Thyroid gland (tissue), 4 donors: Measurements from ENCODE around the gene LRRC4C. TPM values are rescaled to one million over a fixed set of nuclear protein-coding genes. Genes with fewer than 3 reads are reported as not detected.

ENCODE experiments used
- DNase-seq, 2 donors: peaks; one replicate each; pipeline ENCODE4 v3.0.0-alpha.2; 2019
- H3K27ac ChIP-seq, 3 donors: fragments of 200-600 bp; sonication (generic); 1 replicate in 2 of 3; 2 replicates in 1 of 3; pipeline ENCODE4 v1.5.1; 2016 to 2019; ENCODE audit warnings: mild to moderate bottlenecking in 1 of 3, moderate library complexity in 1 of 3
- H3K27me3 ChIP-seq: fragments of 200-600 bp; sonication (generic); one replicate; pipeline ENCODE4 v1.5.1; 2019
- H3K36me3 ChIP-seq, 2 donors: fragments of 200-600 bp; sonication (generic); one replicate each; pipeline ENCODE4 v1.5.1; 2016 to 2019
- H3K4me1 ChIP-seq, 2 donors: fragments of 200-600 bp; sonication (generic); one replicate each; pipeline ENCODE4 v1.5.1; 2017 to 2019
- H3K4me3 ChIP-seq, 3 donors: fragments of 200-600 bp; sonication (generic); replicated peaks in 1 of 3; 1 replicate in 2 of 3; 2 replicates in 1 of 3; pipeline ENCODE4 v1.5.1; 2016; ENCODE audit warnings: mild to moderate bottlenecking in 1 of 3
- H3K9me3 ChIP-seq: fragments of 200-600 bp; sonication (generic); one replicate; pipeline ENCODE4 v1.5.1; 2017
- CTCF ChIP-seq, 6 experiments: fragments of 200-600 bp in 3 of 6; fragments of 450-650 bp in 3 of 6; sonication (generic) in 3 of 6; IDR thresholded peaks; one replicate each; pipeline ENCODE4 v1.5.1; 2016 to 2019; ENCODE audit warnings: antibody characterized with exemption in 6 of 6, mild to moderate bottlenecking in 2 of 6, inconsistent platforms in 1 of 6, moderate library complexity in 1 of 6
- POLR2A ChIP-seq, 2 donors: fragments of 450-650 bp; IDR thresholded peaks; one replicate each; pipeline ENCODE4 v1.6.1; 2017; ENCODE audit warnings: antibody characterized with exemption in 2 of 2, mild to moderate bottlenecking in 2 of 2, moderate library complexity in 1 of 2
- WGBS, 2 donors: methylation state at CpG; one replicate each; pipeline ENCODE4 v1.1.5; 2017; 5-methylcytosine and 5-hydroxymethylcytosine counted together
- intact Hi-C: fragments of 100-400 bp; cut with DNase I; formaldehyde crosslinking; loops from one replicate; pipeline ENCODE4 v1.15.1; 2023
- total RNA-seq, 4 donors: library from RNA; depleted of rRNA; stranded (reverse); fragments of >200 nt; gene quantifications; one replicate each; pipeline ENCODE4 v1.2.3, GENCODE V29; 2016

Gene LRRC4C
- total RNA-seq, 4 donors from 2014 or later = 4.6 to 13.9 (median 7.8) TPM

GRCh38 chr11:41118521-41118920, 340.9 kb downstream of the LRRC4C start:
- Histone ChIP-seq H3K4me1 (no peaks in the 10 kb centered on the region), H3K9me3 (no peaks in the 10 kb centered on the region), H3K4me3 (no peak overlapping the region), H3K27me3 (no peaks in the 10 kb centered on the region), H3K36me3 (no peaks in the 10 kb centered on the region), H3K27ac (no peak overlapping the region)
- DNase-seq = no peak
- intact Hi-C loops = no loop called here
- TF ChIP-seq CTCF (IDR thresholded peaks at IDR 0.05) (no peak), POLR2A (IDR thresholded peaks at IDR 0.05) (no peak)
- WGBS, 2 donors = 63 to 72% methylated on average over 2 of the region's 2 CpGs

GRCh38 chr11:41116970-41117369, 342.5 kb downstream of the LRRC4C start:
- 53 to 77% methylated on average over 3 of the region's 3 CpGs for WGBS, 2 donors

GRCh38 chr11:41115066-41115465, 344.4 kb downstream of the LRRC4C start:
- no peak for DNase-seq
- Histone ChIP-seq H3K4me1 (no peaks in the 10 kb centered on the region), H3K27ac (no peak overlapping the region), H3K9me3 (no peaks in the 10 kb centered on the region), H3K4me3 (no peak overlapping the region), H3K27me3 (no peaks in the 10 kb centered on the region), H3K36me3 (no peaks in the 10 kb centered on the region)
- intact Hi-C loops = no loop called here
- no peak for TF ChIP-seq CTCF (IDR thresholded peaks at IDR 0.05)
- no peak for TF ChIP-seq POLR2A (IDR thresholded peaks at IDR 0.05)

More at GRCh38 chr11:41116970-41117369, 342.5 kb downstream of the LRRC4C start:
- Histone ChIP-seq H3K4me3 (no peak overlapping the region), H3K9me3 (no peaks in the 10 kb centered on the region), H3K36me3 (no peaks in the 10 kb centered on the region), H3K27ac (no peak overlapping the region), H3K4me1 (no peaks in the 10 kb centered on the region), H3K27me3 (no peaks in the 10 kb centered on the region)
- DNase-seq = no peak
- TF ChIP-seq CTCF (IDR thresholded peaks at IDR 0.05) (no peak), POLR2A (IDR thresholded peaks at IDR 0.05) (no peak)
- intact Hi-C loops = no loop called here

GRCh38 chr11:41113160-41113559, 346.3 kb downstream of the LRRC4C start:
- Histone ChIP-seq H3K27ac (no peak overlapping the region), H3K9me3 (no peaks in the 10 kb centered on the region), H3K36me3 (no peaks in the 10 kb centered on the region), H3K4me3 (no peak overlapping the region), H3K27me3 (no peaks in the 10 kb centered on the region), H3K4me1 (no peaks in the 10 kb centered on the region)
- 63 to 64% methylated on average over 2 of the region's 2 CpGs for WGBS, 2 donors
- intact Hi-C loops = no loop called here
- no peak for DNase-seq
- TF ChIP-seq CTCF (IDR thresholded peaks at IDR 0.05) = no peak
- TF ChIP-seq POLR2A (IDR thresholded peaks at IDR 0.05) = no peak

- intact Hi-C loops = no loop called here
- no peaks in the 10 kb centered on the region for H3K36me3 ChIP-seq
- WGBS, 2 donors = 87% methylated on average over 4 of the region's 4 CpGs
These were observed 348.9 kb downstream of the LRRC4C start for GRCh38 chr11:41110527-41110926.

More at GRCh38 chr11:41110527-41110926, 348.9 kb downstream of the LRRC4C start:
- Histone ChIP-seq H3K27me3 (no peaks in the 10 kb centered on the region), H3K27ac (no peak overlapping the region), H3K9me3 (no peaks in the 10 kb centered on the region), H3K4me1 (no peaks in the 10 kb centered on the region), H3K4me3 (no peak overlapping the region)
- DNase-seq = no peak
- TF ChIP-seq POLR2A (IDR thresholded peaks at IDR 0.05) (no peak), CTCF (IDR thresholded peaks at IDR 0.05) (no peak)
